CD4-positive, alpha-beta T cell treated with Interleukin-4 for 4 hours (primary cell): ENCODE data around the gene MMP14.

Experiments used
- DNase-seq: peaks from one replicate; pipeline ENCODE4 v3.0.0-alpha.2; 2020

MMP14 gene

GRCh38 chr14:22885975-22886374 lies 49.6 kb downstream of the MMP14 start:
- no peak for DNase-seq

GRCh38 chr14:22886500-22887259 lies 50.3 kb downstream of the MMP14 start:
- DNase-seq = peak; percentile 79

GRCh38 chr14:22887260-22887989 lies 51.0 kb downstream of the MMP14 start:
- DNase-seq = peak; percentile 80

GRCh38 chr14:22887990-22888378 lies 51.6 kb downstream of the MMP14 start:
- DNase-seq = no peak

GRCh38 chr14:22888662-22889061 lies 52.3 kb downstream of the MMP14 start:
- DNase-seq = peak; percentile 6

GRCh38 chr14:22890416-22890815 lies 54.0 kb downstream of the MMP14 start:
- DNase-seq = no peak

- DNase-seq = no peak
Observed at GRCh38 chr14:22892488-22892887, 56.1 kb downstream of the MMP14 start.

- DNase-seq = no peak
Observed at GRCh38 chr14:22893706-22894105, 57.3 kb downstream of the MMP14 start.

GRCh38 chr14:22895402-22895801 lies 59.0 kb downstream of the MMP14 start:
- DNase-seq = no peak

- no peak for DNase-seq
Observed at GRCh38 chr14:22896356-22896755, 60.0 kb downstream of the MMP14 start.

GRCh38 chr14:22896760-22897159 lies 60.4 kb downstream of the MMP14 start:
- DNase-seq = no peak

- DNase-seq = no peak
Observed at GRCh38 chr14:22897357-22897756, 61.0 kb downstream of the MMP14 start.
